Peyer's patch (tissue), 4 donors: ENCODE results near the gene DENND2D.

Experiments
- CTCF ChIP-seq, 6 experiments: fragments of 450-650 bp in 4 of 6; fragments of 200-600 bp in 2 of 6; sonication (generic) in 1 of 6; IDR thresholded peaks; one replicate each; pipeline ENCODE4 v1.5.1; 2017 to 2019; ENCODE audit warnings: antibody characterized with exemption in 6 of 6, mild to moderate bottlenecking in 3 of 6, moderate library complexity in 1 of 6
- POLR2A ChIP-seq, 2 donors: fragments of 450-650 bp; IDR thresholded peaks; one replicate each; pipeline ENCODE4 v1.5.1; 2017; ENCODE audit warnings: antibody characterized with exemption in 2 of 2, mild to moderate bottlenecking in 2 of 2, moderate library complexity in 2 of 2

GRCh38 chr1:111200802-111201161 lies 336 bp upstream of the DENND2D start:
- TF ChIP-seq CTCF (IDR thresholded peaks at IDR 0.05) (no peak), POLR2A (IDR thresholded peaks at IDR 0.05) (no peak)
